Testis (tissue), 3 donors: Measurements from ENCODE around the gene ZFP30. TPM values are rescaled to one million over a fixed set of nuclear protein-coding genes. Genes with fewer than 3 reads are reported as not detected.
A peak's percentile ranks its signal among the peaks of the same experiment; 100 is the strongest.

Source experiments
- DNase-seq: peaks from one replicate; pipeline ENCODE4 v3.0.0-alpha.2; 2019
- H3K27ac ChIP-seq, 2 donors: fragments of 200-600 bp; sonication (generic); one replicate each; pipeline ENCODE4 v1.5.1; 2019
- H3K27me3 ChIP-seq: fragments of 200-600 bp; sonication (generic); one replicate; pipeline ENCODE4 v1.5.1; 2019
- H3K36me3 ChIP-seq: fragments of 200-600 bp; sonication (generic); one replicate; pipeline ENCODE4 v1.5.1; 2017; ENCODE audit warnings: low read depth; ENCODE audit errors: missing control alignments
- H3K4me1 ChIP-seq: fragments of 200-600 bp; sonication (generic); one replicate; pipeline ENCODE4 v1.5.1; 2019
- H3K4me3 ChIP-seq, 2 donors: fragments of 200-600 bp; sonication (generic); one replicate each; pipeline ENCODE4 v1.5.1; 2017 to 2019
- H3K9me3 ChIP-seq: fragments of 200-600 bp; sonication (generic); one replicate; pipeline ENCODE4 v1.5.1; 2017
- POLR2A ChIP-seq: fragments of 450-650 bp; IDR thresholded peaks from one replicate; pipeline ENCODE4 v1.6.1; 2017; ENCODE audit warnings: antibody characterized with exemption, mild to moderate bottlenecking, moderate library complexity
- WGBS, 2 donors: methylation state at CpG; one replicate each; pipeline ENCODE4 v1.1.5; 2018; 5-methylcytosine and 5-hydroxymethylcytosine counted together
- intact Hi-C: fragments of 100-400 bp; cut with DNase I; formaldehyde crosslinking; loops from one replicate; pipeline ENCODE4 v1.15.1; 2023; ENCODE audit warnings: low total_unique reads
- polyA plus RNA-seq: library from polyadenylated mRNA; stranded (reverse); fragments of 350-450 nt; fragmentation: Illumina TruSeq; extraction: RNeasy Lipid Tissue Mini Kit (QIAGEN cat#74804); gene quantifications from one replicate; pipeline ENCODE4 v1.2.3, GENCODE V29; 2014; ENCODE audit warnings: low read depth, low replicate concordance; ENCODE audit not compliant: insufficient read depth
- total RNA-seq, 2 donors: library from RNA; depleted of rRNA; stranded (reverse); fragments of >200 nt; gene quantifications; one replicate each; pipeline ENCODE4 v1.2.3, GENCODE V29; 2016
- TF ChIP-seq, protein P1 (sequence below), 3 experiments: fragments of 450-650 bp in 2 of 3; fragments of 200-600 bp in 1 of 3; sonication (generic) in 1 of 3; IDR thresholded peaks; one replicate each; pipeline ENCODE4 v1.5.1; 2016 to 2019; ENCODE audit warnings: antibody characterized with exemption in 3 of 3, mild to moderate bottlenecking in 2 of 3, moderate library complexity in 1 of 3

ZFP30 gene
- total and polyA plus RNA-seq, 3 donors from 2014 or later = 13.7 to 36.2 (median 19.6) TPM

DNA sequence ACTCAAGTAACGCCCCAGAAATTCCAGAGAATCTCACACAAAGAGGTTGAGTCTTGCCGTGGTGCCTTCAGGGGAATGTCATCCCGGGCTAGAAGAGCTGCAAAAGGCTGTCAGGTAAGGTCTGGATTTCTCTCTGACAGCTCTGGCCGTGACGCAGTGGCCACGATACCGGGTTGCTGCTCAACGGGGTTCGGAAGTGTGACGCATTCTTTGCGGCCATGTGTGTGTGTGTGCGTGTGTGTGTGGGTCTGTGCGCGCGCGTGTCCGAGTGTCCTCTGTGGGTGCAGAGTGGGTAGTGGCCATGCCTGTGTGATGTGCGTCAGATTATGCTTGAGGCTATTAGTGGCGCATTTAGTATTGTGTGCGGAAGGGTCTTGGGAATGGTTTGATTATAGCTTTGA, 60.3 kb downstream of the ZFP30 start:
- TF ChIP-seq, protein P1, sequence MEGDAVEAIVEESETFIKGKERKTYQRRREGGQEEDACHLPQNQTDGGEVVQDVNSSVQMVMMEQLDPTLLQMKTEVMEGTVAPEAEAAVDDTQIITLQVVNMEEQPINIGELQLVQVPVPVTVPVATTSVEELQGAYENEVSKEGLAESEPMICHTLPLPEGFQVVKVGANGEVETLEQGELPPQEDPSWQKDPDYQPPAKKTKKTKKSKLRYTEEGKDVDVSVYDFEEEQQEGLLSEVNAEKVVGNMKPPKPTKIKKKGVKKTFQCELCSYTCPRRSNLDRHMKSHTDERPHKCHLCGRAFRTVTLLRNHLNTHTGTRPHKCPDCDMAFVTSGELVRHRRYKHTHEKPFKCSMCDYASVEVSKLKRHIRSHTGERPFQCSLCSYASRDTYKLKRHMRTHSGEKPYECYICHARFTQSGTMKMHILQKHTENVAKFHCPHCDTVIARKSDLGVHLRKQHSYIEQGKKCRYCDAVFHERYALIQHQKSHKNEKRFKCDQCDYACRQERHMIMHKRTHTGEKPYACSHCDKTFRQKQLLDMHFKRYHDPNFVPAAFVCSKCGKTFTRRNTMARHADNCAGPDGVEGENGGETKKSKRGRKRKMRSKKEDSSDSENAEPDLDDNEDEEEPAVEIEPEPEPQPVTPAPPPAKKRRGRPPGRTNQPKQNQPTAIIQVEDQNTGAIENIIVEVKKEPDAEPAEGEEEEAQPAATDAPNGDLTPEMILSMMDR (IDR thresholded peaks at IDR 0.05) = no peak
- no peak for TF ChIP-seq POLR2A
- Histone ChIP-seq H3K27me3 (no peaks in the 10 kb centered on the region), H3K4me3 (peak overlapping the region; percentile 66 to 91), H3K27ac (peak overlapping the region; percentile 90 to 96), H3K4me1 (peaks cover 6% of the 10 kb centered on the region), H3K9me3 (no peaks in the 10 kb centered on the region), H3K36me3 (no peaks in the 10 kb centered on the region)
- 0 to 1% methylated on average over 20 of the region's 20 CpGs for WGBS, 2 donors
- intact Hi-C loops = no loop called here
- peak; percentile 74 for DNase-seq

DNA sequence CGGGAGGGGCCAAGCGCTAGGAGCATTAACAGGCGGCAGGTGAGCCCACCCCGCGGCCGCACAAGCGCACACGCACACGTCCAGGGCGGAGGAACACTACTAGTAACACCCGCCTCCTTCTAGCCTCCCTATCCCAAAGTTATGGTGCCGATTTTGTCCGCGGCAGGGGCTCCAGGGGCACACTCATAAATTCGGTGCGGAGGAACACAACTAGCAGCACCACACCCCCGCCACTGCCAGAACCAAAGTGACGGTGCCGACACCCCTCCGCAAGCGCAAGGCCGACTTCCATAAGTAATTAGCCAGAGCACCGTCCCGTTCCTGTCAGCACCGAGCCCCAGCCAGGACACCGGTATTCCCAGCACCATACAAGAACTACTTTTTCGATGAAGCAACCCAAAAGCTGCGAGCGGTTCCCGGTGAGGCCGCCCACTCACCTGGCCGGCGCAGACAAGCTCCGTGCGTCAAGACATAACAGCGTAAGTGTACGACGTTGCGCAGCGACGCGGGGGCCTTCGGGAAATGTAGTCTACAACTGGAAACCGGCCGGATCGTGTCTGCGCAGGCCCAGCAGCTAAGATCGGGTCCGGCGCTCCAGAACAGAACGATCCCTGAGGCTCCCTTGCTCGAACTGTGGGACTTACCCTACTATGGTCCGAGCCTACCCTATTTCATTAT, 60.8 kb downstream of the ZFP30 start, which contains the start of the genes ZNF540 and ZNF571:
ZNF540 (plus strand) TSS at position 573 of the 678 bp plus-strand sequence. CDS start 3,572 bp downstream, outside the sequence.
ZNF571 (minus strand) TSS at position 489 of the 678 bp plus-strand sequence. CDS start 8,116 bp downstream, outside the sequence.
- WGBS, 2 donors = 1 to 2% methylated on average over 23 to 46 of the region's 53 CpGs
- no peaks in the 10 kb centered on the region for H3K36me3 ChIP-seq
- peak within 1 kb of the TSS; percentile 90 to 96 for H3K27ac ChIP-seq
- H3K4me1 ChIP-seq = peaks cover 6% of the 10 kb centered on the region
- peak; percentile 6 for TF ChIP-seq POLR2A
- TF ChIP-seq, protein P1 (IDR thresholded peaks at IDR 0.05) = no peak
- intact Hi-C loops = no loop called here
- H3K27me3 ChIP-seq = no peaks in the 10 kb centered on the region
- H3K4me3 ChIP-seq = peak within 1 kb of the TSS; percentile 66 to 91
- DNase-seq = peak; percentile 99
- no peaks in the 10 kb centered on the region for H3K9me3 ChIP-seq

DNA sequence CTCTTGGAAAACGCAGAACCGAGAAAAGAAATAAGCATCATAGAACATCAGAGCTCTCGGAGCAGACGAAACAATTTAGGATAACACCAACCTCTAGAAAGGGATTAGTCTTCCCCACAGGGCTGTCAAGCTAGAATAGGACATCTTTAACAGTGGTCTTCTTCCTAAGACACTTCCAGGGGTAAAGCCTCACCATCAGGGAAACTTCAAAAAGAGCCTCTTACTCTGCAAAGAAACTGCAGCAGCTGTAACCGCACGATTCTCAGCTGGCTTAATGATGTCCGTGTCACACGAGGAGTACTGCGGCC, 61.3 kb downstream of the ZFP30 start:
- DNase-seq = no peak
- 2 to 4% methylated on average over 9 of the region's 9 CpGs for WGBS, 2 donors
- Histone ChIP-seq H3K4me1 (peaks cover 6% of the 10 kb centered on the region), H3K36me3 (no peaks in the 10 kb centered on the region), H3K4me3 (peak overlapping the region; percentile 66 to 91), H3K27me3 (no peaks in the 10 kb centered on the region), H3K27ac (peak overlapping the region; percentile 90 to 96), H3K9me3 (no peaks in the 10 kb centered on the region)
- intact Hi-C loops = no loop called here
- TF ChIP-seq POLR2A = no peak
- TF ChIP-seq, protein P1 (IDR thresholded peaks at IDR 0.05) = no peak

DNA sequence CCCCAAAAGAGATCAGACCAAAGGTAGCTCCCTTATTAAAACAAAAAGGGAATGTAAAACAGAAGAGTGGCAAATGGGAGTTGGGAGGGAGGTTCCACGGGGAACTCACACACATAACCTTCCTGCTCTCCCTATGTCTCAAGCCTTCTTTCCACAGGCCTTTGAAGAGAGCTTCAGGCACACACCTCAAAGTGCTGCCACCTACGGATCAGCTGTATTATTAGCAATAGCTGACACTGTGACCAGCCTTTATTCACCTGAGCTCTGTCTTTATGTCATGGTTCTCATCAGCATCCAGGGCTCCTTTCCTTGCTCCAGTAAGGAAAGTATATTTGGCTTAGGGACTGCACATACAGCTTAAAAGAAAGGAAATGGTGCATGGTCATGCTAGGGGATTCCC, 71.9 kb downstream of the ZFP30 start:
- H3K36me3 ChIP-seq = no peaks in the 10 kb centered on the region
- no peaks in the 10 kb centered on the region for H3K9me3 ChIP-seq
- no peak overlapping the region for H3K27ac ChIP-seq
- no peak for DNase-seq
- H3K4me1 ChIP-seq = no peaks in the 10 kb centered on the region
- TF ChIP-seq, protein P1 (IDR thresholded peaks at IDR 0.05) = no peak
- TF ChIP-seq POLR2A = no peak
- intact Hi-C loops = no loop called here
- 64 to 67% methylated on average over 2 of the region's 2 CpGs for WGBS, 2 donors
- no peaks in the 10 kb centered on the region for H3K27me3 ChIP-seq
- no peak overlapping the region for H3K4me3 ChIP-seq

DNA sequence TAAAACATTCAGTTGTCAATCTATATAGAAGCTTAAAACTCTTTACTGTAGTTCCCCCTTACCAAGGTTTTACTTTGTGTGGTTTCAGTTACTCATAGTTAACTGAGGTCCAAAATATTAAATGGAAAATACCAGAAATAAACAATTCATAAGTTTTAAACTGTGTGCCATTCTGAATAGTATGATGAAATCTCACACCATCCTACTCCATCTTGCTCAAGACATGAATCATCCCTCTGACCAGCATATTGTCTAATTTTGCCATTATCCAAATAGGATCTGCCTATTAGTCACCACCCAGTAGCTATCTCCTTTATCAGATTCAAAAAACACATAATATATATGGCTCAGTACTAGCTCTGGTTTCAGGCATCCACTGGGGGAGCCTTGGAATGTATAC, 83.1 kb downstream of the ZFP30 start:
- TF ChIP-seq, protein P1 (IDR thresholded peaks at IDR 0.05) = no peak
- no peak for TF ChIP-seq POLR2A
- H3K36me3 ChIP-seq = no peaks in the 10 kb centered on the region
- H3K27ac ChIP-seq = no peak overlapping the region
- no peaks in the 10 kb centered on the region for H3K9me3 ChIP-seq
- no peak overlapping the region for H3K4me3 ChIP-seq
- DNase-seq = no peak
- no peaks in the 10 kb centered on the region for H3K27me3 ChIP-seq
- intact Hi-C loops = no loop called here
- no peaks in the 10 kb centered on the region for H3K4me1 ChIP-seq
